Keratinocyte (primary cell): ENCODE measurements around the gene IFT88. TPM values are rescaled to one million over a fixed set of nuclear protein-coding genes. Genes with fewer than 3 reads are reported as not detected.

ENCODE experiments used
- DNase-seq: peaks from one replicate; pipeline ENCODE4 v3.0.0-alpha.2; 2011; ENCODE audit warnings: low read depth, missing footprints, low spot score
- FAIRE-seq: peaks from 2 replicates; lab custom pipeline; 2011; peaks lifted over from hg19 to GRCh38; lab: Jason Lieb, UNC
- H2AFZ ChIP-seq: 2 replicates; pipeline ENCODE4 v1.6.0; 2012; ENCODE audit warnings: low read length, control low read depth, inconsistent platforms; ENCODE audit not compliant: control insufficient read depth
- H3K27ac ChIP-seq: 2 replicates; pipeline ENCODE4 v1.5.1; 2011; ENCODE audit warnings: low read length; ENCODE audit not compliant: control insufficient read depth, insufficient read depth
- H3K27me3 ChIP-seq: 3 replicates; pipeline ENCODE4 v1.6.0; 2011; ENCODE audit warnings: low read length; ENCODE audit not compliant: control insufficient read depth, insufficient read depth; ENCODE audit errors: extremely low read depth
- H3K36me3 ChIP-seq, 2 experiments: 2 replicates in 1 of 2; 3 replicates in 1 of 2; pipeline ENCODE4 v1.5.1; 2011; ENCODE audit warnings: low read length in 2 of 2, mild to moderate bottlenecking in 1 of 2; ENCODE audit not compliant: control insufficient read depth in 2 of 2, insufficient read depth in 2 of 2; ENCODE audit errors: extremely low read depth in 1 of 2
- H3K4me1 ChIP-seq: 3 replicates; pipeline ENCODE4 v1.5.1; 2011; ENCODE audit warnings: low read length; ENCODE audit not compliant: control insufficient read depth, insufficient read depth; ENCODE audit errors: extremely low read depth
- H3K4me2 ChIP-seq: 3 replicates; pipeline ENCODE4 v1.6.0; 2011; ENCODE audit warnings: low read depth, low read length; ENCODE audit not compliant: control insufficient read depth, insufficient read depth; ENCODE audit errors: extremely low read depth
- H3K4me3 ChIP-seq, 3 experiments: fragments of 200-600 bp in 1 of 3; sonication (generic) in 1 of 3; 2 replicates in 2 of 3; 3 replicates in 1 of 3; pipeline ENCODE4 v1.5.1; 2011 to 2016; ENCODE audit warnings: low read length in 3 of 3, mild to moderate bottlenecking in 3 of 3, control low read depth in 2 of 3, inconsistent platforms in 1 of 3, low read depth in 1 of 3, mixed read lengths in 1 of 3, mixed run types in 1 of 3, moderate library complexity in 1 of 3; ENCODE audit not compliant: control insufficient read depth in 2 of 3, insufficient read depth in 2 of 3; ENCODE audit errors: extremely low read depth in 1 of 3
- H3K79me2 ChIP-seq: 2 replicates; pipeline ENCODE4 v1.6.0; 2012; ENCODE audit warnings: low read length; ENCODE audit not compliant: control insufficient read depth, insufficient read depth
- H3K9ac ChIP-seq: 3 replicates; pipeline ENCODE4 v1.6.0; 2011; ENCODE audit warnings: low read length; ENCODE audit not compliant: control insufficient read depth, insufficient read depth; ENCODE audit errors: extremely low read depth
- H3K9me1 ChIP-seq: 3 replicates; pipeline ENCODE4 v1.6.0; 2011; ENCODE audit warnings: low read length; ENCODE audit not compliant: control insufficient read depth, insufficient read depth; ENCODE audit errors: extremely low read depth
- H3K9me3 ChIP-seq: 2 replicates; pipeline ENCODE4 v1.5.1; 2012; ENCODE audit warnings: low read depth, low read length; ENCODE audit not compliant: control insufficient read depth
- H4K20me1 ChIP-seq: 3 replicates; pipeline ENCODE4 v1.6.0; 2011; ENCODE audit warnings: low read length; ENCODE audit not compliant: control insufficient read depth, insufficient read depth; ENCODE audit errors: extremely low read depth
- CTCF ChIP-seq, 3 experiments: IDR thresholded peaks in 1 of 3; conservative IDR thresholded peaks in 1 of 3; optimal IDR thresholded peaks in 1 of 3; 2 replicates in 2 of 3; 3 replicates in 1 of 3; pipeline versions ENCODE3 to v1.5.1; 2011; ENCODE audit warnings: low read length in 3 of 3, mild to moderate bottlenecking in 3 of 3, moderate library complexity in 2 of 3, control low read depth in 1 of 3, inconsistent platforms in 1 of 3; ENCODE audit not compliant: insufficient read depth in 2 of 3; ENCODE audit errors: extremely low read depth in 1 of 3
- EZH2 ChIP-seq: IDR thresholded peaks from one replicate; pipeline ENCODE4 v1.6.1; 2012; ENCODE audit warnings: inconsistent platforms, mild to moderate bottlenecking, low read length, moderate library complexity
- dilution Hi-C: fragments of 300-500 bp; cut with MboI; formaldehyde crosslinking; loops from one replicate; pipeline ENCODE4 v1.7.0; 2020; ENCODE audit warnings: low sequenced_read_pairs; ENCODE audit not compliant: extremely low pct_ligation_motif_present
- polyA plus RNA-seq, 5 experiments: library from polyadenylated mRNA; depleted of rRNA in 3 of 5; stranded (reverse) in 3 of 5; stranded (forward) in 1 of 5; unstranded in 1 of 5; fragments of >200 nt; gene quantifications; 1 replicate in 1 of 5; 2 replicates in 3 of 5; 3 replicates in 1 of 5; pipeline versions ENCODE4 v1.2.1 to v1.2.3, GENCODE V29; 2011 to 2012; ENCODE audit warnings: missing spikeins in 2 of 5, low read depth in 1 of 5, low replicate concordance in 1 of 5

IFT88 gene
- polyA plus RNA-seq, 1 donor (not counting 4 experiments of a cell fraction or from before 2014, with no cell fraction given): 9.5 TPM

DNA sequence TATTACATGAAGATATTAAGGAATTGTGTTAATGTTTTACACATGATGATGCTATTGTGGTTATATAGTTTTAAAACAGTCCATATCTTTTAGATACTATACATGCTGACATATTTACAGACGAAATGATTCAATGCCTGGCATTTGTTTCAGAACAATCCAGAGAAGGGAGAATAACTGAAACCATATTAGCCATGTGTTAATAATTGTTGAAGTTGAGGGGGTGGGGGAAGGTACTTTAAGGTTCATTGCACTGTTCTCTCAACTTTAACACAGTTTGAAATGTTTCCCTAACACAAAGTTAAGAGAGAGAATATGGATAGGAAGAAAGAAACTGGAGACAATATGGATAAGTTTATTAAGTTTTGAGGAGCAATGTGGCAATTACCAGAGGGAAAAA lies 47.1 kb upstream of the IFT88 start:
- FAIRE-seq: no peak
- no peaks in the 10 kb centered on the region for H3K27me3 ChIP-seq
- H4K20me1 ChIP-seq: no peaks in the 10 kb centered on the region
- H3K79me2 ChIP-seq: no peaks in the 10 kb centered on the region
- no peak for DNase-seq
- H3K4me1 ChIP-seq: no peaks in the 10 kb centered on the region
- H3K9me3 ChIP-seq: no peaks in the 10 kb centered on the region
- H3K4me3 ChIP-seq: no peak overlapping the region
- H2AFZ ChIP-seq: no peak overlapping the region
- no peaks in the 10 kb centered on the region for H3K36me3 ChIP-seq
- no peak overlapping the region for H3K4me2 ChIP-seq
- dilution Hi-C loops: no loop called here
- no peak overlapping the region for H3K27ac ChIP-seq
- no peak for TF ChIP-seq CTCF (optimal IDR thresholded peaks at IDR 0.05 in 1 of 3, IDR thresholded peaks at IDR 0.05 in 1 of 3, conservative IDR thresholded peaks at IDR 0.05 in 1 of 3; ENCODE audit: extremely low read depth in 1 of 3, insufficient read depth in 2 of 3, low read length in 3 of 3)
- TF ChIP-seq EZH2: no peak
- H3K9me1 ChIP-seq: no peaks in the 10 kb centered on the region
- no peak overlapping the region for H3K9ac ChIP-seq

GRCh38 chr13:20521364-20522115 lies 45.4 kb upstream of the IFT88 start:
- Histone ChIP-seq H3K79me2 (peaks cover 3% of the 10 kb centered on the region), H3K9me3 (no peaks in the 10 kb centered on the region), H3K4me1 (peaks cover 10% of the 10 kb centered on the region), H3K4me2 (no peak overlapping the region), H3K9ac (no peak overlapping the region), H4K20me1 (no peaks in the 10 kb centered on the region), H3K4me3 (no peak overlapping the region), H3K36me3 (no peaks in the 10 kb centered on the region), H3K27ac (no peak overlapping the region), H2AFZ (no peak overlapping the region), H3K9me1 (no peaks in the 10 kb centered on the region), H3K27me3 (no peaks in the 10 kb centered on the region)
- FAIRE-seq (no peak), DNase-seq (no peak)
- dilution Hi-C loops: no loop called here
- no peak for TF ChIP-seq CTCF (optimal IDR thresholded peaks at IDR 0.05 in 1 of 3, IDR thresholded peaks at IDR 0.05 in 1 of 3, conservative IDR thresholded peaks at IDR 0.05 in 1 of 3; ENCODE audit: extremely low read depth in 1 of 3, insufficient read depth in 2 of 3, low read length in 3 of 3)
